ENCODE measurements around the gene LZTR1. TPM values are rescaled to one million over a fixed set of nuclear protein-coding genes. Genes with fewer than 3 reads are reported as not detected.

The LZTR1 gene
- total and polyA plus RNA-seq, 2 donors (not counting 3 experiments of a cell fraction or from before 2014, with no cell fraction given) = 56.6 to 86.8 TPM

GRCh38 chr22:20988573-20989322 is 6.7 kb downstream of the LZTR1 start:
- ChIA-PET POLR2A (no interaction called here), CTCF (no interaction called here)
- dilution Hi-C loops (cut with MboI; ENCODE audit: extremely low pct_ligation_motif_present, low sequenced_read_pairs) = no loop called here
- no TSS peak for BruUV-seq (replicated peaks)
- no peaks in the 10 kb centered on the region for H3K9me3 ChIP-seq (replicated peaks; ENCODE audit: control insufficient read depth, insufficient read depth, low read length)
- H3K9me1 ChIP-seq (replicated peaks; ENCODE audit: control insufficient read depth, extremely low read depth, insufficient read depth, low read length) = no peaks in the 10 kb centered on the region
- no peak overlapping the region for H3K9ac ChIP-seq (replicated peaks; ENCODE audit: extremely low read depth, insufficient read depth, low read length)
- no peak overlapping the region for H3K4me3 ChIP-seq (replicated peaks in 1 of 3; ENCODE audit: insufficient read depth in 1 of 3, low read depth in 1 of 3, low read length in 3 of 3)
- H4K20me1 ChIP-seq (replicated peaks; ENCODE audit: control insufficient read depth, extremely low read depth, insufficient read depth, low read length) = no peaks in the 10 kb centered on the region
- TF ChIP-seq POLR2AphosphoS5 (IDR thresholded peaks at IDR 0.05; ENCODE audit: insufficient read depth, low read depth, low read length) (no peak), FOS (IDR thresholded peaks at IDR 0.05; ENCODE audit: borderline replicate concordance, insufficient read depth, low read length) (no peak), EZH2 (IDR thresholded peaks at IDR 0.05; ENCODE audit: borderline replicate concordance, low read depth, low read length, severe bottlenecking) (no peak), GATA2 (IDR thresholded peaks at IDR 0.05; ENCODE audit: insufficient read depth, insufficient read length, low read depth, low read length) (no peak), CTCF (IDR thresholded peaks at IDR 0.05; ENCODE audit: extremely low read depth in 1 of 2, insufficient read depth in 1 of 2, low read depth in 1 of 2, low read length in 2 of 2) (no peak), MAX (IDR thresholded peaks at IDR 0.05; ENCODE audit: insufficient read depth, insufficient read length) (no peak), MYC (IDR thresholded peaks at IDR 0.05; ENCODE audit: low read depth, low read length) (no peak), POLR2A (IDR thresholded peaks at IDR 0.05; ENCODE audit: low read depth, low read length) (no peak), JUN (IDR thresholded peaks at IDR 0.05; ENCODE audit: borderline replicate concordance, insufficient read depth, insufficient read length, low read depth) (no peak)
- no peak overlapping the region for H2AFZ ChIP-seq (ENCODE audit: low read depth, low read length)
- no peaks in the 10 kb centered on the region for H3K27me3 ChIP-seq (ENCODE audit: control insufficient read depth in 2 of 2, insufficient read depth in 2 of 2, low read length in 2 of 2)
- no peak overlapping the region for H3K27ac ChIP-seq (ENCODE audit: insufficient read depth, low read depth, low read length)
- H3K79me2 ChIP-seq (ENCODE audit: control insufficient read depth, insufficient read depth, low read length) = peaks cover 2% of the 10 kb centered on the region
- H3K4me1 ChIP-seq (ENCODE audit: control insufficient read depth, extremely low read depth, insufficient read depth, low read length) = no peaks in the 10 kb centered on the region
- DNase-seq (ENCODE audit: low read depth, low spot score) (no peak), FAIRE-seq (no peak)
- intact Hi-C loops (cut with micrococcal nuclease) = no loop called here
- H3K4me2 ChIP-seq (ENCODE audit: insufficient read depth, low read length) = no peak overlapping the region
- H3K36me3 ChIP-seq (ENCODE audit: control insufficient read depth in 2 of 2, extremely low read depth in 1 of 2, insufficient read depth in 2 of 2, low read length in 2 of 2) = peaks cover 3 to 37% of the 10 kb centered on the region in 2 experiments

Data from endothelial cell of umbilical vein (primary cell).